Dermis microvascular lymphatic vessel endothelial cell (primary cell): ENCODE results near the gene KNOP1. TPM values are rescaled to one million over a fixed set of nuclear protein-coding genes. Genes with fewer than 3 reads are reported as not detected.
A peak's percentile ranks its signal among the peaks of the same experiment; 100 is the strongest.

ENCODE experiments used
- DNase-seq, 2 donors: peaks; one replicate each; pipeline versions ENCODE4 v3.0.0 to v3.0.0-alpha.2; 2010; ENCODE audit warnings: low read depth in 2 of 2
- total RNA-seq: library from RNA; depleted of rRNA; stranded (reverse); fragments of >200 nt; gene quantifications from 2 replicates; pipeline ENCODE4 v1.2.1, GENCODE V29; 2014

The KNOP1 gene
- total RNA-seq, result 8.3 and 9.4 TPM in 2 replicates

DNA sequence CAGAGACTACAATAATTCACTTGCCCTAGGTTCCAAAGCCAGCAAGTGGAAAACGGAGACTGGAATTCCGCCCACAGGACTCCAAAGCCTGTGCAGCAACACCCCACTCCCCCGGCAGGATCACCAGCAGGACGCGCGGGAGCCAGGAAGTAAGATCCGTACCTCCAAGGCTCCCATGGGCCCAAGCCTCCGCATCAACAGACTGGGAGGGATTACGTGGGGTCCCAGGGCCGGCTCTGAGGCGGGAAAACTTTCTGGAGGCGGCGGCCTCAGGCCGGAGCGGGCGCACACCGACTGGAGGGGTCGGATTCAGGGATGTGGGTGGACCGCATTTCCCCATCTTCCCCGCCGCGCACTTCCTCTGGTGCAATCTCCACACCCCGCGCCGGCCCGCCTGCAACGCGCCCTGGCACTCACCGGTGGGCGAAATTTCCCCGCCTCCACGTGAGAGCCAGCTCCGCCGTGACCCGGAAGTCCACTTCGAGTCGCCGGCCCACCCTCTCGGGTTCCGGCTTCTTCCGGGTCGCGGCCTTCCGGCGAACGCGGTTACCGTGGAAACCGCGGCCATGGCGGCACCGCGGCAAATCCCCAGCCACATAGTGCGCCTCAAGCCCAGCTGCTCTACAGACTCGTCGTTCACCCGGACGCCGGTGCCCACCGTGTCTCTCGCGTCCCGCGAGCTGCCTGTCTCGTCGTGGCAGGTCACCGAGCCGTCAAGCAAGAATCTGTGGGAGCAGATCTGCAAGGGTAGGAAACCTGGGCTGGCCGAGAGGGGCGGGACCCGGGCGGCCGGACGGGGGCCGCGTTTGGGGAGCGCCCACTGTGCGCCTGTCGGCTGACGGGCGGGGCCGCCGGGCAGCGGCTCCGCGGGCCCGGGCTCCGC, at the start of gene KNOP1, which contains the start of gene IQCK:
Gene KNOP1, minus strand, starts transcription at position 487 of the 883 bp plus-strand sequence. CDS start 3,192 bp downstream, outside the sequence.
Gene IQCK, plus strand, starts transcription at position 531 of the 883 bp plus-strand sequence. Its CDS starts 36 bp downstream, at position 567.
- peak; percentile 84 to 91 for DNase-seq

GRCh38 chr16:19767497-19767896, 49.5 kb upstream of the KNOP1 start:
- DNase-seq, result no peak

- no peak for DNase-seq
Observed at GRCh38 chr16:19766988-19767387, 49.0 kb upstream of the KNOP1 start.

DNA sequence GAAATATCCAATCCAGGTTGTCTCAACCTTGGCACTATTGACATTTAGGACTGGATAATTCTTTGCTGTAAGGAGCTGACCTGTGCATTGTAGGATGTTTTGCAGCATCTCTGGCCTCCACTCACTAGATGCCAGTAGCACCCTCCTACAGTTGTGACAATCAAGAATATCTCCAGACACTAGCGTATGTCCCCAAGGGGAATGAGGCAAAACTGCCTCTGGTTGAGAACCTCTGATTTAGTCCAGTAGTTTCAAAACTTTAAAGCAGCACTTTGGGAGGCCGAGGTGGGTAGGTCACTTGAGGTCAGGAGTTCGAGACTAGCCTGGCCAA, 48.5 kb upstream of the KNOP1 start:
- DNase-seq, result no peak

- DNase-seq, result peak; percentile 60 to 91
Observed at GRCh38 chr16:19765860-19766553, 48.0 kb upstream of the KNOP1 start.

GRCh38 chr16:19760356-19761060, 42.5 kb upstream of the KNOP1 start:
- DNase-seq, result no peak

DNA sequence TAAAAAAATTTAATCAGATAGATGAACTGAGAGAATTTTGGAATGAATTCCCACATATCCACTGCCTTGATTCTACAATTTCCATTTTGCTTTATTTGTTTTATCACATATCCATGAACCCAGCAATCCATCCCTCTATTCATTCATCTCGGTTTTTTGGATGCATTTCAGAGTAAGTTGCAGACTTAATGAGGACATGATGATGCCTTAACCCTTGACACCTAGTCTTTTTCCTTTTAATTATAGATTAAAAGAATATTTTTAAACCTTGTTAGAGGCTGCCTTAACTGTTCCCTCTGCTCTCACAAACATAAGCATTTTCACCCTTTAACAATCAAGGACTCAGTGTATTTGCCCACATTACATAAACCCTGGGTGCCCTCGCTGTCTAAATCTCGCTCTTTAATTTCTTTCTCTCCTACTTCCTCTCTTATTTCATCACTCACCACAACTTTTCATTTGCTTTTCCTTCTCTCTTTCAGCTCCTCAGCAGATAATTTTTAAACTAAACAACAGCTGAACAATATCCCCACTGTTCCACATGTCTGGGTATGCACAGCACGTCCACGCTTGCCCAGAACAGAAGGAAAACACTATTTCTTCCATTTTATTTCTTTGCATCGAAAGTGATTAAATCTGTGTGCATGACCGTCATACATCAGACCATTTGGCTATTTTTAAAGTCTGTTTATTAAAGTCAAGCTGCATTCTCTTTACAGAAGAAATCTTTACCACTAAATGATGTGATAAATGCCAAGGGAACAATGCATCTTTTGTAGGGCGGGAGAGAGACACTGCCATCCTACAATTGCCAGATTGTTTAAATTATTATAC, 40.0 kb upstream of the KNOP1 start:
- no peak for DNase-seq

GRCh38 chr16:19757026-19757425, 39.0 kb upstream of the KNOP1 start:
- no peak for DNase-seq

- no peak for DNase-seq
Observed at GRCh38 chr16:19755268-19755667, 37.2 kb upstream of the KNOP1 start.

DNA sequence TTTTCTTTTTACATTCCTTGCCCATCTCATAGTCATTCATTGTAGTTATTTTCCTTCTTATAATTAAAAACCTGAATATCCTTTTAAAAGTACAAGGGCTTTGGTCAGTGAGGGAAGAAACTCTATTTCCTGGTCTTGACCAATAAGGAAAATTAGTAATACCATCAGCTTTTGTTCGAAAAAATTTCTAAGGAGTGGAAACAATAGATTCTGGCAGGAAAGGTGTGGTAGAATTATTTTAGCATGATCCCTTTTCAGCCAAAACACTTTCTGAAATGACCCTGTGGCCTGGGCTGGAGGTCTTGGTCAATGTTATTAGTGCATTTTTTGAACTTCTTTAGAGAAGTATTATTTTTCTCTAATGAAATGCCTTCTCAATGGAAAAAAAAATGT, 36.6 kb upstream of the KNOP1 start:
- no peak for DNase-seq

GRCh38 chr16:19753815-19754643, 36.0 kb upstream of the KNOP1 start:
- DNase-seq, result peak; percentile 85 to 89

GRCh38 chr16:19751478-19752385, 33.7 kb upstream of the KNOP1 start:
- peak in 1 of 2 donors; percentile 41 for DNase-seq

DNA sequence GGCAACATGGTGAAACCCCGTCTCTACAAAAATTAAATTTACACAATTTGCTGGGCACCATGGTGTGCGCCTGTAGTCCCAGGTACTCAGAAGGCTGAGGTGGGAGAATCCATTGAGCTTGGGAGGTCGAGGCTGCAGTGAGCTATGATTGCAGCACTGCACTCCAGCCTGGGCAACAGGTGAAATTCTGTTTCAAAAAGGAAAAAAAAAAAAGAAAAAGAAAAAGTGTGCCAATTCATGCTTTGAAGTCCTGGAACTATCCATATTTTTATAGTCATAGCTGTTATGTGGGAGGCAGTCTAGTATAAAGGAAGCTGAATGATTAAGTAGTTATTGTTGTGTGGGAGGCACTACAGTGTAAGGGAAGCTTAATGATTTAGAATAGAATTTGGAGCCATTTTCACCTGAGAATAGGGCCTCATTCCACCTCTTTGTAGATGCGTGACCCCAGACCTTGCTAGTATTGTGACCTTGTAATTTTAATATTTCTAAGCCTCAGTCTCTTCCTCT, 31.6 kb upstream of the KNOP1 start:
- peak in 1 of 2 donors; percentile 43 for DNase-seq

GRCh38 chr16:19748389-19749168, 30.6 kb upstream of the KNOP1 start:
- DNase-seq, result peak in 1 of 2 donors; percentile 32

DNA sequence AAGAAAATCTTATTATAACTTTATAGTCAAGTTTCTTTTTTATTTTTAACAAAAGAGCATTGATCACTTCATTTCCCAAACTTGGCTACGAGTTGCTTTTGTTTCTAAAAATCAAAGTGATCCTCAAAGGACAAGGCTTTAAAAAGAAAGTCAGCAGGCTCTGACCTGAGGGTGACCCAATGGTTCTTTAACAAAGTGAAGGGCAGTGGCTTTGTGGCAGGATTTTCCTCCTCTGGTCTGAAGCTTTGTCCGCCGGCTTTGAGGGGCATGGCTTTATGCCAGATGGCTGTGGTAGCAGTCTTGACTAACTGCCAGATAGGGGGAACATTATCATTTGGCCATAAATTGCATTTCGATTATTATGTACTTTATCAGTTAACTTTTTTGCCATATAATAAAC, 28.5 kb upstream of the KNOP1 start:
- DNase-seq, result peak in 1 of 2 donors; percentile 37

DNA sequence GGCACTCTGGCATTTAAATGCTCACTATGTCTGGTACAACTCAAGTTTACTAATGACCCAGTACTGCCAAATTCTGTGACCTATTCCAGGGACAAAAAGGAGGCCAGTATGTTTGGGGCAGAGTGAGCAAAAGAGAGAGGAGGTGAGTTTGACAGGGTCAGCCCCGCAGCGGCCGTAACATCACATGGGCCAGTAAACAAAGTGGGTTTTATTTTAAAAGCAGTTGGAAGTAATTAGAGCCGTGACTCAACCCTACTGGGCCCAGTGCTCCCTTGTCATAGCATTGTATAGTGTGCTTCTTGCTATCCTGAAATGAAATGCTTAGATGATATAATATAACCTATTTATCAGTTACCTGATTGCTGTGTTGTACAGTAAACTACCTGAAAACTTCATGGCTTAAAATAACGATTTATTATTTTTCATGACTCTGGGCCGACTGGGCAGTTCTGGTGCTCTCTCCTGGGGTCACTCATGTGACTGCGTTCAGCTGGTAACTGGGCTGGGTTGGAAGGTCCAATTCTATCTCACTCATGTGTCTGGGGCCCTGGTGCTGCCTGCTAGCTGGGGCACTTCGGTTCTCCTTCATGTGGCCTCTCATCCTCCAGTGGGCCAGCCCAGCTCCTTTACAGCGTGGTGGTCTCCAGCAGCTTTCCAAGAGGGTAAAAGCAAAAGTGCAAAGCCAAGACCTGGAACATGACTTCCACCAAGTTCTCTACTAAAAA, 27.4 kb upstream of the KNOP1 start:
- DNase-seq, result peak in 1 of 2 donors; percentile 42

DNA sequence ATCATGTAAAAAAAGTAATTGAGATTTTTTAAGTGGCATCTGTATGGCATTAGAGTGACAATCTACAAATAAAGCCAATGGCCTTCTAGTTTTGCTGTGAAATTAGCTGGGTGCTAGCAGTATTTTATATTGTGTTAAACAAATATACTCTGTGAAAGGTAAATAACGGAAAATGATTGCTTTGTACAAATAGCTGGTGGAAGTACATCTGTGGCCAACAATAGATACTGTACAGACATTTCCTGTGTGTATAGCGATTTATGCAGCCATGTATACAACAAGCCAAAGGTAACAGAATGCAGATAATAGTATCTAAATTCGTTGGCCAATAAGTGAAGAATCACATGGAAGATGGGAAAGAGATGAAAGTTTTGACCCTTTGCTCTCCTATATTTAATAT, 26.6 kb upstream of the KNOP1 start:
- DNase-seq, result peak in 1 of 2 donors; percentile 69

DNA sequence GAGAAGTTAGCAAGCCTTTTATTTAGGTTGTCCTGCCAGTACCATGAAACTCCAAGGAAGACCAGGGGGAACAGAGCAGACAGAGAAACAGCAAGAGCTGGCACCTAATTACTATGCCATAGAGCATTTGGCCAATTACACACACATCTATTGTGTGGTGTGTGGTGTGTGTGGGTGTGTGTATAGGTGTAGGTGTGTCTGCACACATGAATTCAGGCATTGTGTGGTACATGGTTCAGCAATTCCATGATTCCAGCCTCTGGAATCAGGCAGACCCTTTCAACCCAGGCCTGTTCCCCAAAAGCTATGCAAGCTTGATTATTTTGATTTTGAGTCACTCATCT, 25.8 kb upstream of the KNOP1 start:
- DNase-seq, result no peak
